Stimulated activated CD4-positive, alpha-beta T cell treated with anti-CD3 and anti-CD28 coated beads, Interleukin-12 subunit alpha, Interleukin-12 subunit beta, amount 100 ng/mL, for 48 hours (primary cell): ENCODE results near the gene L2HGDH.
"Not testable (repeated sequence)": the region's sequence is repeated elsewhere in the genome, so short reads cannot be mapped to it uniquely, and the experiment has no call there.

ENCODE experiments used
- DNase-seq, 3 donors: peaks; one replicate each; pipeline ENCODE4 v3.0.0-alpha.2; 2020; ENCODE audit warnings: low read depth in 2 of 3, low spot score in 1 of 3

L2HGDH gene

GRCh38 chr14:50311972-50312733 is at the start of gene L2HGDH, which contains the start of gene DMAC2L:
L2HGDH (minus strand) TSS chr14:50312229; CDS start chr14:50312150, 79 bp downstream.
DMAC2L (plus strand) TSS chr14:50312324; CDS start chr14:50321488, 9,164 bp downstream.
- DNase-seq = peak; percentile 82 to 89 (median 82)

GRCh38 chr14:50360851-50361250 is 48.8 kb upstream of the L2HGDH start:
- DNase-seq = no peak

GRCh38 chr14:50360093-50360492 is 48.1 kb upstream of the L2HGDH start:
- no peak for DNase-seq

GRCh38 chr14:50359631-50360030 is 47.6 kb upstream of the L2HGDH start:
- no peak for DNase-seq

GRCh38 chr14:50357753-50358395 is 45.8 kb upstream of the L2HGDH start:
- DNase-seq = no peak

- DNase-seq = no peak
Measured at GRCh38 chr14:50357124-50357523, 45.1 kb upstream of the L2HGDH start.

- not testable (repeated sequence) for DNase-seq
Measured at GRCh38 chr14:50356283-50356682, 44.3 kb upstream of the L2HGDH start.

- DNase-seq = no peak
Measured at GRCh38 chr14:50355692-50356091, 43.7 kb upstream of the L2HGDH start.

GRCh38 chr14:50354527-50354926 is 42.5 kb upstream of the L2HGDH start:
- no peak for DNase-seq

GRCh38 chr14:50353126-50353525 is 41.1 kb upstream of the L2HGDH start:
- no peak for DNase-seq

GRCh38 chr14:50352584-50352983 is 40.6 kb upstream of the L2HGDH start:
- DNase-seq = no peak

GRCh38 chr14:50350975-50351374 is 38.9 kb upstream of the L2HGDH start:
- DNase-seq = no peak

GRCh38 chr14:50348933-50349332 is 36.9 kb upstream of the L2HGDH start:
- no peak for DNase-seq

- DNase-seq = no peak
Measured at GRCh38 chr14:50347521-50347920, 35.5 kb upstream of the L2HGDH start.

- DNase-seq = no peak
Measured at GRCh38 chr14:50345846-50346422, 33.9 kb upstream of the L2HGDH start.

- DNase-seq = no peak
Measured at GRCh38 chr14:50344876-50345563, 33.0 kb upstream of the L2HGDH start.

GRCh38 chr14:50344116-50344775 is 32.2 kb upstream of the L2HGDH start:
- DNase-seq = peak; percentile 68 to 81 (median 78)

GRCh38 chr14:50343434-50343833 is 31.4 kb upstream of the L2HGDH start:
- no peak for DNase-seq

GRCh38 chr14:50342221-50343078 is 30.4 kb upstream of the L2HGDH start:
- DNase-seq = no peak

- DNase-seq = no peak
Measured at GRCh38 chr14:50340963-50341362, 28.9 kb upstream of the L2HGDH start.
